ENCODE data around the gene AVP. TPM values are rescaled to one million over a fixed set of nuclear protein-coding genes. Genes with fewer than 3 reads are reported as not detected.

AVP gene
- total RNA-seq, 1 donor from 2014 or later = not detected

DNA sequence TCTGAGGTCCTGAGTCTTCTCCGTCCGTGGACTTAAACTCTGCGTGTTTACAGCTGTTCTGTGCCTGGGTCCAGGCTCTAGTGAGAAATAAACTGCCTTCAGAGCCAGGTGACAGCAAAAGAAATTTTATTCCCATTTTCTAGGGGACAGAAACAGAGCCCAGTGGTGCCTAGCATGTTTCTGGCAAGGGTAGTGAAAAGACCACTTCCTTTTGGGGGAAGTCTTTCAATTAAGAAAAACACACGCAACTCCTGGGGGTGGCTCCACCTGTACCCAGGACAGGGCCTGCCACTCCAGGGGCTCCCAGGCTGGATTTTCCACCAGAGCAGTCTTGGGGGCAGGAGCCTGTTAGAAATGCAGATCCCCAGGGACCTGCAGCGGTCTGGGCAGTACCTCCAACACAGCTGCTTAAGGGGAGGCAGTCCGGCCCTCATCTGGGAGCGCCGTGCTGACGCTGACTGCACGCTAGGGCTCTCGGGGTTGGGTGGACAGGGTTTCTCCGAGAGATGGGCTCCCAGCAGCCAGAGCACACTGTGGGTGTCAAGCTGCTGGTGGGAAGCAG is 23.0 kb upstream of the AVP start:
- no peak for DNase-seq (ENCODE audit: low spot score)
- no peaks in the 10 kb centered on the region for H3K9me3 Mint-ChIP-seq (ENCODE audit: unreplicated experiment)
- H3K4me3 Mint-ChIP-seq (ENCODE audit: unreplicated experiment) = no peak overlapping the region
- TF ChIP-seq, protein P1, sequence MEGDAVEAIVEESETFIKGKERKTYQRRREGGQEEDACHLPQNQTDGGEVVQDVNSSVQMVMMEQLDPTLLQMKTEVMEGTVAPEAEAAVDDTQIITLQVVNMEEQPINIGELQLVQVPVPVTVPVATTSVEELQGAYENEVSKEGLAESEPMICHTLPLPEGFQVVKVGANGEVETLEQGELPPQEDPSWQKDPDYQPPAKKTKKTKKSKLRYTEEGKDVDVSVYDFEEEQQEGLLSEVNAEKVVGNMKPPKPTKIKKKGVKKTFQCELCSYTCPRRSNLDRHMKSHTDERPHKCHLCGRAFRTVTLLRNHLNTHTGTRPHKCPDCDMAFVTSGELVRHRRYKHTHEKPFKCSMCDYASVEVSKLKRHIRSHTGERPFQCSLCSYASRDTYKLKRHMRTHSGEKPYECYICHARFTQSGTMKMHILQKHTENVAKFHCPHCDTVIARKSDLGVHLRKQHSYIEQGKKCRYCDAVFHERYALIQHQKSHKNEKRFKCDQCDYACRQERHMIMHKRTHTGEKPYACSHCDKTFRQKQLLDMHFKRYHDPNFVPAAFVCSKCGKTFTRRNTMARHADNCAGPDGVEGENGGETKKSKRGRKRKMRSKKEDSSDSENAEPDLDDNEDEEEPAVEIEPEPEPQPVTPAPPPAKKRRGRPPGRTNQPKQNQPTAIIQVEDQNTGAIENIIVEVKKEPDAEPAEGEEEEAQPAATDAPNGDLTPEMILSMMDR (IDR thresholded peaks at IDR 0.05; ENCODE audit: unreplicated experiment) = no peak
- peaks cover 8% of the 10 kb centered on the region for H3K27me3 Mint-ChIP-seq (ENCODE audit: unreplicated experiment)
- peaks cover 13% of the 10 kb centered on the region for H3K4me1 Mint-ChIP-seq (ENCODE audit: unreplicated experiment)
- peaks cover 8% of the 10 kb centered on the region for H3K36me3 Mint-ChIP-seq (ENCODE audit: low read depth, unreplicated experiment)
- H3K27ac Mint-ChIP-seq (ENCODE audit: unreplicated experiment) = no peak overlapping the region

DNA sequence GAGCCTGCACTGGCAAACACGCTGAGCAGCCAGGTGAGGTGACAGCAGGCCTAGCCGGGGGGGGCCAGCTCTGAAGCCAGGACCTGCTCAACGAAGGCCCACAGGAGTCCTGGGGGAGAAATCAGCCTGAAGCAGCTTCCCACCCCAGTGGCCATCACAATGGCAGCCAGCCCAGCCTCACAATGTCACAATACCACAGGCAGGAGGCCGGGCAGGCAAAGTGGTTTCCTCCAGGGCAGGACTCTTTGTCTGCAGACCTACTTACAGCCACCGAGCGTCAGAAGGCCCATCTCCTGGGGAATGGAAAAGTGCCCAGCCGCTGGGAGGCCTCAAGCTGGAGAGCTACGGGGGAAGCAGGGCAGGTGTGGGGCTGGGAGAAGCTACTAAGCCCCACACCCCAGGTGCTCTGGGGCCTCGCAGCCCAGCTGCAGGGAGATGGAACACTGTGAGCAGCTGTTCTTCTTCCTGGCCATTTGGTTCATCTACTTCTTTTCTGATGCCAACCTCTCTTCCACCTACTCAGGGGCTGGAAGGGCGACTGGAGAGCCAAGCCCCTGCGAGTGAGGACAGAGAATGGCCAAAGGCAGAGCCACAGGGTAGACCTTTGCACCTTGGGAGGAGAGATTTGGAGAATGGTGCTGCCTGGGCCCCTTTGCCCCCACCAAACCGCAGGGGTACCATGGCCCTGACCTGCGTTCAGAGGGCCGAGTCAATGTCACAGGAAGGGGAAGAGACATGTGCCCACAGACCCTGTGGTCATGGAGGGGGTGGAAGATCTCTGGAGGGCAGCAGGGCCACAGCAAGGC is 22.3 kb upstream of the AVP start:
- no peak for DNase-seq (ENCODE audit: low spot score)
- Mint-ChIP-seq H3K36me3 (ENCODE audit: low read depth, unreplicated experiment) (peaks cover 8% of the 10 kb centered on the region), H3K27ac (ENCODE audit: unreplicated experiment) (no peak overlapping the region), H3K4me3 (ENCODE audit: unreplicated experiment) (no peak overlapping the region), H3K27me3 (ENCODE audit: unreplicated experiment) (peaks cover 6% of the 10 kb centered on the region), H3K4me1 (ENCODE audit: unreplicated experiment) (peaks cover 10% of the 10 kb centered on the region), H3K9me3 (ENCODE audit: unreplicated experiment) (no peaks in the 10 kb centered on the region)
- TF ChIP-seq, protein P1 (IDR thresholded peaks at IDR 0.05; ENCODE audit: unreplicated experiment) = no peak

DNA sequence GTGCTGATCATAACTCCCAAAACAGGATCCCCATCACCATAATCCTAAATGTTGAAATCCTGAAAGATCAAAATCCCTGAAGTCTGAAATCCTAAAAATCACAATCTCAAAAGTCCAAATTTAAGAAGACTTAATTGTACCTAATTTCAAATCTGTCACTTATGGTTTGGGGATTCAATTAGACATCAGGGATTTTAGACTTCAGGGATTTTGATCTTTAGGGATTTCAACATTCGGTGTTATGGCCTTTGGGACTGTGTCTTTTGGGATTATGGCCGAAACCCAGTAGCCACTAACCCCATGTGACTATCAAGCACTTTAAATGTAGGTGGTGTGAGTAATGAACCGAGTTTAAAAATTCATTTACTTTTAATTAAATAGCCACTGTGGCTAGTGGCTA is 21.7 kb upstream of the AVP start:
- H3K27me3 Mint-ChIP-seq (ENCODE audit: unreplicated experiment) = peaks cover 4% of the 10 kb centered on the region
- peaks cover 3% of the 10 kb centered on the region for H3K36me3 Mint-ChIP-seq (ENCODE audit: low read depth, unreplicated experiment)
- TF ChIP-seq, protein P1 (IDR thresholded peaks at IDR 0.05; ENCODE audit: unreplicated experiment) = no peak

DNA sequence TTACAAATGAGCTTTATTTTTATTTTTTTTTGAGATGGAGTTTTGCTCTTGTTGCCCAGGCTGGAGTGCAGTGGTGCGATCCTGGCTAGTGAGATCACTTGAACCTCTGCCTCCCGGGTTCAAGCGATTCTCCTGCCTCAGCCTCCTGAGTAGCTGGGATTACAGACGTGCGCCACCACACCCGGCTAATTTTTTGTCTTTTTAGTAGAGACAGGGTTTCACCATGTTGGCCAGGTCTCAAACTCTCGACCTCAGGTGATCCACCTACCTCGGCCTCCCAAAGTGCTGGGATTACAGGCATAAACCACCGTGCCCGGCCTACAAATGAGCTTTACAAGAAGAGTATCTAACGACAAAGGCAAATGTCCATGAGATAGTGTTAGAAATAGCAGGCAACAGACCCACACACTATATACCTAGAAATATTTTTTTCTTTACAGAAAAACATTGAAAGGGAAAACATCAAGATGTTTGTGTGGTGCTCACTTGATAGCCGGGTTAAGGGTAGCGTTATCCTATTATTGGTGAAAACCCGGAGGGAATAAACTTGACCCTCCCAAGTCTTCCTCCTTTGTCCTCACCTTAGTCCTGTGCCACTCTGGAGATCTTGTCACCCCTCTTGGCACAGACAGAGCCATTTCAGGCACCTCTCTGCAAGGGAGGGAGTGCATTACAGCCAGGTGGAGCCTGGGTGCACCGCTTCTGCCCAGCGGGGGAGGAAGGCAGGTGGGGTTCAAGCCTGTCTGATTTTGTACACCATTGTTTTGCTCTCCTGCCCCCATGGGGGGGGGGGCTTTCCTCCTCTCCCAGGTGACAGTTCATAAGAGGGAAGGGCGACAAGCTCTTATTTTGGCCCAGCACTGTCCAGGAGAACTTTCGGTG is 21.0 kb upstream of the AVP start:
- TF ChIP-seq, protein P1 (IDR thresholded peaks at IDR 0.05; ENCODE audit: unreplicated experiment) = no peak
- Mint-ChIP-seq H3K4me3 (ENCODE audit: unreplicated experiment) (no peak overlapping the region), H3K4me1 (ENCODE audit: unreplicated experiment) (peaks cover 5% of the 10 kb centered on the region), H3K9me3 (ENCODE audit: unreplicated experiment) (no peaks in the 10 kb centered on the region), H3K36me3 (ENCODE audit: low read depth, unreplicated experiment) (no peaks in the 10 kb centered on the region), H3K27ac (ENCODE audit: unreplicated experiment) (no peak overlapping the region), H3K27me3 (ENCODE audit: unreplicated experiment) (peaks cover 1% of the 10 kb centered on the region)
- no peak for DNase-seq (ENCODE audit: low spot score)

More for the DNA sequence above, 21.7 kb upstream of the AVP start:
- Mint-ChIP-seq H3K4me3 (ENCODE audit: unreplicated experiment) (no peak overlapping the region), H3K9me3 (ENCODE audit: unreplicated experiment) (no peaks in the 10 kb centered on the region), H3K4me1 (ENCODE audit: unreplicated experiment) (peaks cover 6% of the 10 kb centered on the region), H3K27ac (ENCODE audit: unreplicated experiment) (no peak overlapping the region)
- DNase-seq (ENCODE audit: low spot score) = no peak

Data from endothelial cell (in vitro differentiated cells).